NB4 (cell line): ENCODE results near the gene COBL.

Experiments used
- DNase-seq: peaks from one replicate; pipeline ENCODE4 v3.0.0; 2010; ENCODE audit warnings: low read depth
- H3K4me3 ChIP-seq: one replicate; pipeline ENCODE4 v1.5.1; 2011; ENCODE audit warnings: mild to moderate bottlenecking, low read depth, low read length, moderate library complexity
- MYC ChIP-seq: IDR thresholded peaks from 2 replicates; pipeline ENCODE4 v1.6.1; 2011; ENCODE audit warnings: low read depth, low read length
- POLR2A ChIP-seq: IDR thresholded peaks from 2 replicates; pipeline ENCODE4 v1.6.1; 2011; ENCODE audit warnings: mild to moderate bottlenecking; ENCODE audit not compliant: insufficient read length; ENCODE audit errors: extremely low read depth
- TF ChIP-seq, protein P1 (sequence below): IDR thresholded peaks from 2 replicates; pipeline ENCODE4 v1.6.1; 2011; ENCODE audit warnings: low read depth, low read length
- TF ChIP-seq, protein P2 (sequence below): IDR thresholded peaks from one replicate; pipeline ENCODE4 v1.5.1; 2012; ENCODE audit warnings: low read depth, low read length

COBL gene

DNA sequence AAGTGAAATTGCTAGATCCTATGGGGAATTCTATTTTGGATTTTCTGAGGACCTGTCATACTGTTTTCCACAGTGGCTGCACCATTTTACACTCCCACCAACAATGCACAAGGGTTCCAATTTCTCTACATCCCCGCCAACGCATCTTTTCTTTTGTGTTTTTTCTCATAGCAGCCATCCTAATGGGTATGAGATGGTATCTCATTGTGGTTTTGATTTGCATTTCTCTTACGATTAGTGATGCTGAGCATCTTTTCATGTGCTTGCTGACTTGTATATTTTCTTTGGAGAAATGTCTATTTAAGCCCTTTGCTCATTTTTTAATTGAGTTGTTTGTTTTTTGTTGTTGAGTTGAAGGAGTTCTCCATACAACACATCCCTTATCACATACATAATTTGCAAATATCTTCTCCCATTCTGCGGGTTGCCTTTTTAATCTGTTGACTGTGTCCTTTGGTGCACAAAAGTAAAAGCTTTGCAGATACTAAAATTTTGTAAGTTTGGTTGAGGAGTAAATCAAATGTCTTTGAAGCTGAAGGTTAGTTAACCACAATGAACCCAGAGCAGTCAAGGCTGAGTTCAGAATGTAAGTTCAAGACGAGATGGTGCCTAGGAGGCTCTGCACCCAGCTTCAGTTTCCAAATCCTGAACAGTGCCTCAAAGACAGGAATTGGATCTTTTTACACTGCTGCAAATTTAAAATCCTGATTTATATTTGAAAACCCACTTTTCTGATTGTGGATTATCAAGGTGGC is 195.4 kb downstream of the COBL start:
- DNase-seq = no peak
- TF ChIP-seq POLR2A (no peak), MYC (no peak)
- TF ChIP-seq, protein P1, sequence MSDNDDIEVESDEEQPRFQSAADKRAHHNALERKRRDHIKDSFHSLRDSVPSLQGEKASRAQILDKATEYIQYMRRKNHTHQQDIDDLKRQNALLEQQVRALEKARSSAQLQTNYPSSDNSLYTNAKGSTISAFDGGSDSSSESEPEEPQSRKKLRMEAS = no peak
- TF ChIP-seq, protein P2, sequence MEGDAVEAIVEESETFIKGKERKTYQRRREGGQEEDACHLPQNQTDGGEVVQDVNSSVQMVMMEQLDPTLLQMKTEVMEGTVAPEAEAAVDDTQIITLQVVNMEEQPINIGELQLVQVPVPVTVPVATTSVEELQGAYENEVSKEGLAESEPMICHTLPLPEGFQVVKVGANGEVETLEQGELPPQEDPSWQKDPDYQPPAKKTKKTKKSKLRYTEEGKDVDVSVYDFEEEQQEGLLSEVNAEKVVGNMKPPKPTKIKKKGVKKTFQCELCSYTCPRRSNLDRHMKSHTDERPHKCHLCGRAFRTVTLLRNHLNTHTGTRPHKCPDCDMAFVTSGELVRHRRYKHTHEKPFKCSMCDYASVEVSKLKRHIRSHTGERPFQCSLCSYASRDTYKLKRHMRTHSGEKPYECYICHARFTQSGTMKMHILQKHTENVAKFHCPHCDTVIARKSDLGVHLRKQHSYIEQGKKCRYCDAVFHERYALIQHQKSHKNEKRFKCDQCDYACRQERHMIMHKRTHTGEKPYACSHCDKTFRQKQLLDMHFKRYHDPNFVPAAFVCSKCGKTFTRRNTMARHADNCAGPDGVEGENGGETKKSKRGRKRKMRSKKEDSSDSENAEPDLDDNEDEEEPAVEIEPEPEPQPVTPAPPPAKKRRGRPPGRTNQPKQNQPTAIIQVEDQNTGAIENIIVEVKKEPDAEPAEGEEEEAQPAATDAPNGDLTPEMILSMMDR = no peak
- no peak overlapping the region for H3K4me3 ChIP-seq

DNA sequence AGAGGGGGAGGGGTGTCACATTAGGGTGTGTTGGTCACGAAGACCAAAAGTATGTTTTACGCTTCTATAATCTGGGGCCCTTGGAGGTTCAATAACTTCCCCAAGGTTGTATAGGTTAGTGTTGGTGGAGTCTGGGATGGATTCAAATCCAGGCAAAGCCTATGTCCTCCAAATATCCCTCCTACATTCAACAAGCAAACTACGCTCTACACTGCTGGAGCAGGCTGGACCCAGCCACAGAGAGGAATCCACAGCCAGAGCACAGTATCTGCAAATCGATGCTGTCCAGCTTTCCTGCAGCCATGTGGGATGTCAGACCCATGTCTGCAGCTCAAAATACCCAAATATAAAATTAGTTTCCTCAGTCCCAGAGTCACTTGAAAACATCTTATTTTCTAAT is 198.0 kb downstream of the COBL start:
- H3K4me3 ChIP-seq = no peak overlapping the region
- no peak for TF ChIP-seq MYC
- TF ChIP-seq, protein P2 = no peak
- TF ChIP-seq POLR2A = no peak
- TF ChIP-seq, protein P1 = no peak
- no peak for DNase-seq

DNA sequence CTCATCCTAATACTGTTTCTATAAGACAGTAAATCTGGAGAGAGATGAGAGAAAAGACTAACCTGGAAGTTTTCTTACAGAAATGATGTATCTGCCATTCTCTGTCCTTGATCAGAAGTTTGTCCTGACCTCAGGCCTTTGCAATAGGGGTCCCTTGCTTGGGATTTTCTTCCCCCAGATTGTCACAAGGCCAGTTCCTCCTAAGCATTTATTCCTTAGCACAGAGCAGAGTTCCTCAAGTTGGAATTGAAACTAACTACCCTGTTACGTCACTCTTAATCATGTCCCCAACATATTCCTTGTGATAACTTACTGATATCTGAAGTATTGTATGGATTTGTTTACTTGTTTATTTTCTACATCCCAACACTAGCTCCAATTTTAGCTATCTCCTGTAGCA is 202.1 kb downstream of the COBL start:
- no peak overlapping the region for H3K4me3 ChIP-seq
- TF ChIP-seq, protein P1 = no peak
- TF ChIP-seq, protein P2 = no peak
- TF ChIP-seq MYC (no peak), POLR2A (no peak)
- DNase-seq = no peak

DNA sequence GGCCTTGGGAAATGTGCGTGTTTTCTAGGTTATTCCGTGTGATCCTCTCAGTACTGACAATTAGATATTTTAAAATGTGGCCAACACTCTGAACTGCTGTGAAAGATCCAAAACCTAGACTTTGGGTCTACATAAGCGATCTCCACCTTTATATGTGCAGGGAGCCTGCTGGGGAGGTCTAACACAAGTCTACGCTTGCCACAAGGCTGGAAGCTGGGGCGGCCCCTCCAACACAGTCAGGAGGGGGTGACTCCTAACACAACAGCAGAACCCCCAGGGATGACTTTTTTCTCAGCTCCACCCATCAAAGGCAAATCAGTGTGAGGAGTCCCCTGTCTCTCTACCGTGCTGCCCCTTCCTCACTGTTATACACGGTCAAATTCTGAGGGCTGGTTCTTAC is 202.6 kb downstream of the COBL start:
- no peak for DNase-seq
- TF ChIP-seq, protein P1 = no peak
- TF ChIP-seq POLR2A (no peak), MYC (no peak)
- TF ChIP-seq, protein P2 = no peak
- H3K4me3 ChIP-seq = no peak overlapping the region

DNA sequence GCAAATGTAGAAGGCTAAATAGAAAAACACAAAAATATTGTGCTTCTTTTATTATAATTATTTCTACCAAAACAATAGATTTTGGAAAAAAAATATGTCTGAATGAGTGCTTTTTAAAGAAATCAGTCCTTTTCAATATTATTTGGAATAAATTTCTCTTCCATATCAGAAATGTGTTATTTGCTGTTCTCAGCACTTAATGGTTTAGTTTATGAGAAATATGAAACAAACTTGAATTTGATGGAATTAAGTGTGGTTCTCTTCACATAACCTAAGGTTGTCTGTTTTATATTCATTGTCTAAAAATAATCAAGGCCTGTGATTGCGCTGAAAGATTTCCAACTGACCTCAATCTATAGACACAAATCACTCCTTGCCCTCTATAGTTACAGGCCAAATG is 203.0 kb downstream of the COBL start:
- no peak overlapping the region for H3K4me3 ChIP-seq
- TF ChIP-seq POLR2A (no peak), MYC (no peak)
- TF ChIP-seq, protein P2 = no peak
- TF ChIP-seq, protein P1 = no peak
- DNase-seq = no peak
